ENCODE measurements around the gene TREML4. TPM values are rescaled to one million over a fixed set of nuclear protein-coding genes. Genes with fewer than 3 reads are reported as not detected.

The TREML4 gene
- total RNA-seq, 1 donor from 2014 or later: not detected

DNA sequence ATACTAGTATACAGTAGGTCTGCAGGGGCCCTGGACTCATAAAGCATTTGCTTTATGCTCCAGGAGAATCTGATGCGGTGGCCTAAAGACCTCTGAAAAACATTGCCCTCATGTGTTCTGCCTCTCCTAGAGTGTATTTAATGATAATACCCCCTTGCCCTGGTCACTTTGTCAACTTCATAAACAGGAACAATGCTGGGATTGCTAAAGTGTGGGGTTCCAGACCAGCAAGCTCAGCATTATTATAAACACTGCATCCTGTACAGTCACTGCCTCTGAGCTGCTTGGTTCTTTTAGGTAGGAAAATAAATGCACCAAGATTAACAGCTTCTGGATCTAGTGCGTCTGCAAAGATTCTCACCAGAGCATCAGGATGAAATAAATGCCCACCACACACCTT lies 46.1 kb downstream of the TREML4 start:
- Histone ChIP-seq H3K27ac (ENCODE audit: low read depth, low read length) (no peak overlapping the region), H3K9ac (ENCODE audit: low read length) (no peak overlapping the region), H3K27me3 (ENCODE audit: insufficient read depth, low read length) (no peaks in the 10 kb centered on the region), H3K4me2 (ENCODE audit: low read length) (no peak overlapping the region), H3K9me3 (ENCODE audit: insufficient read depth, low read depth, low read length) (no peaks in the 10 kb centered on the region), H3K4me1 (ENCODE audit: insufficient read depth, low read length) (no peaks in the 10 kb centered on the region), H2AFZ (ENCODE audit: low read depth, low read length) (no peak overlapping the region), H4K20me1 (ENCODE audit: insufficient read depth, low read length) (no peaks in the 10 kb centered on the region), H3K36me3 (ENCODE audit: insufficient read depth, low read length) (no peaks in the 10 kb centered on the region), H3K79me2 (ENCODE audit: insufficient read depth, low read length) (no peaks in the 10 kb centered on the region), H3K4me3 (ENCODE audit: insufficient read depth, low read depth, low read length) (no peak overlapping the region)
- no peaks in the 10 kb centered on the region for H3K9me3 Mint-ChIP-seq (ENCODE audit: unreplicated experiment)
- H3K4me1 Mint-ChIP-seq (ENCODE audit: low read depth, unreplicated experiment): peaks cover 7% of the 10 kb centered on the region
- peaks cover 54% of the 10 kb centered on the region for H3K27me3 Mint-ChIP-seq (ENCODE audit: low read depth, unreplicated experiment)
- TF ChIP-seq EZH2 (IDR thresholded peaks at IDR 0.05; ENCODE audit: insufficient read depth, low read length): no peak
- TF ChIP-seq, protein P1, sequence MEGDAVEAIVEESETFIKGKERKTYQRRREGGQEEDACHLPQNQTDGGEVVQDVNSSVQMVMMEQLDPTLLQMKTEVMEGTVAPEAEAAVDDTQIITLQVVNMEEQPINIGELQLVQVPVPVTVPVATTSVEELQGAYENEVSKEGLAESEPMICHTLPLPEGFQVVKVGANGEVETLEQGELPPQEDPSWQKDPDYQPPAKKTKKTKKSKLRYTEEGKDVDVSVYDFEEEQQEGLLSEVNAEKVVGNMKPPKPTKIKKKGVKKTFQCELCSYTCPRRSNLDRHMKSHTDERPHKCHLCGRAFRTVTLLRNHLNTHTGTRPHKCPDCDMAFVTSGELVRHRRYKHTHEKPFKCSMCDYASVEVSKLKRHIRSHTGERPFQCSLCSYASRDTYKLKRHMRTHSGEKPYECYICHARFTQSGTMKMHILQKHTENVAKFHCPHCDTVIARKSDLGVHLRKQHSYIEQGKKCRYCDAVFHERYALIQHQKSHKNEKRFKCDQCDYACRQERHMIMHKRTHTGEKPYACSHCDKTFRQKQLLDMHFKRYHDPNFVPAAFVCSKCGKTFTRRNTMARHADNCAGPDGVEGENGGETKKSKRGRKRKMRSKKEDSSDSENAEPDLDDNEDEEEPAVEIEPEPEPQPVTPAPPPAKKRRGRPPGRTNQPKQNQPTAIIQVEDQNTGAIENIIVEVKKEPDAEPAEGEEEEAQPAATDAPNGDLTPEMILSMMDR (IDR thresholded peaks at IDR 0.05; ENCODE audit: insufficient read depth, low read depth, low read length): no peak
- DNase-seq (ENCODE audit: low read depth): no peak
- no peak overlapping the region for H3K4me3 Mint-ChIP-seq (ENCODE audit: unreplicated experiment)
- FAIRE-seq: no peak
- no peak overlapping the region for H3K27ac Mint-ChIP-seq (ENCODE audit: unreplicated experiment)
- no peaks in the 10 kb centered on the region for H3K36me3 Mint-ChIP-seq (ENCODE audit: low read depth, unreplicated experiment)

DNA sequence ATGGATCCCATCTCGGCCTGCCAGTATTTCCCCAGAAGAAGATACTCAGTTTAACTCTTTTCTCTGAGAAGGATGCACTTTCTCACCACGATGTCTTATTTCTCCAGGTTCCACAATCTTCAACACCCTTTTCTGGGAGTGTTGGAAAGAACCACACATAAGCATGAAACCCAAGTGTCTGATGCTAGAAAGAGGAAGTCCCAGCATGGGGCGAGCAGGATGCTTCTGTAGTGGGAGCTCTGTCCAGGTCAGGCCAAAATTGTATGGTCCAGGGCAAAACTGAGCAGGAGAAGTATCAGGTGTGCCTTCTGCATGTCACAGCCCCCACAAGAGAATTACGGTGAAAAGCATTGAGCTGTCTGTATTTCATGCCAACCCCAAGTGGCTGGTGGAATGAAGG lies 47.3 kb downstream of the TREML4 start:
- TF ChIP-seq, protein P1 (IDR thresholded peaks at IDR 0.05; ENCODE audit: insufficient read depth, low read depth, low read length): no peak
- TF ChIP-seq EZH2 (IDR thresholded peaks at IDR 0.05; ENCODE audit: insufficient read depth, low read length): no peak
- no peaks in the 10 kb centered on the region for H3K36me3 ChIP-seq (ENCODE audit: insufficient read depth, low read length)
- no peak overlapping the region for H2AFZ ChIP-seq (ENCODE audit: low read depth, low read length)
- no peak overlapping the region for H3K27ac ChIP-seq (ENCODE audit: low read depth, low read length)
- DNase-seq (ENCODE audit: low read depth) (no peak), FAIRE-seq (no peak)
- H3K4me1 ChIP-seq (ENCODE audit: insufficient read depth, low read length): no peaks in the 10 kb centered on the region
- H4K20me1 ChIP-seq (ENCODE audit: insufficient read depth, low read length): no peaks in the 10 kb centered on the region
- no peak overlapping the region for H3K27ac Mint-ChIP-seq (ENCODE audit: unreplicated experiment)
- no peaks in the 10 kb centered on the region for H3K9me3 ChIP-seq (ENCODE audit: insufficient read depth, low read depth, low read length)
- H3K9me3 Mint-ChIP-seq (ENCODE audit: unreplicated experiment): no peaks in the 10 kb centered on the region
- H3K27me3 Mint-ChIP-seq (ENCODE audit: low read depth, unreplicated experiment): peaks cover 54% of the 10 kb centered on the region
- H3K4me1 Mint-ChIP-seq (ENCODE audit: low read depth, unreplicated experiment): peaks cover 8% of the 10 kb centered on the region
- H3K4me2 ChIP-seq (ENCODE audit: low read length): no peak overlapping the region
- no peaks in the 10 kb centered on the region for H3K36me3 Mint-ChIP-seq (ENCODE audit: low read depth, unreplicated experiment)
- H3K4me3 ChIP-seq (ENCODE audit: insufficient read depth, low read depth, low read length): no peak overlapping the region
- no peaks in the 10 kb centered on the region for H3K27me3 ChIP-seq (ENCODE audit: insufficient read depth, low read length)
- no peak overlapping the region for H3K4me3 Mint-ChIP-seq (ENCODE audit: unreplicated experiment)
- H3K79me2 ChIP-seq (ENCODE audit: insufficient read depth, low read length): no peaks in the 10 kb centered on the region
- no peak overlapping the region for H3K9ac ChIP-seq (ENCODE audit: low read length)

DNA sequence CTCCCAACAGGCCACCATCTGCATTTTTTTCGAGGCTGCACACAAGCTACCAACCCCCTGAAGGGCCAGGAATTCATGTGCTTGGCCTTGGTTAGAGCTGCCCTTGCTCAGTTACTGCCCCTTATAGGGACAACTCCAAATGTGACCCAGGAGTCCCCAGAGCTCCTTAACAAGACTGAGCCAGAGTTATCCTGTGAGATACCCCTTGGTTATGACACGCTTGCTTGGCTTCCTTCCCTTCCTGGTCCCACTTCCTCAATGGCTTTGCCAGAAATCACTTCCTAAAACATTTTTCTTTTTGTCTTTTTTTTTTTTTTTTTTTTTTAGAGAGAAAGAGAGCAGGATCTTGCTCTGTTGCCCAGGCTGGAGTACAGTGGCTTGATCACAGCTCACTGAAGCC lies 49.5 kb downstream of the TREML4 start:
- no peak for TF ChIP-seq EZH2 (IDR thresholded peaks at IDR 0.05; ENCODE audit: insufficient read depth, low read length)
- TF ChIP-seq, protein P1 (IDR thresholded peaks at IDR 0.05; ENCODE audit: insufficient read depth, low read depth, low read length): no peak
- H3K4me3 Mint-ChIP-seq (ENCODE audit: unreplicated experiment): no peak overlapping the region
- Histone ChIP-seq H3K4me1 (ENCODE audit: insufficient read depth, low read length) (no peaks in the 10 kb centered on the region), H3K9ac (ENCODE audit: low read length) (no peak overlapping the region), H3K36me3 (ENCODE audit: insufficient read depth, low read length) (no peaks in the 10 kb centered on the region), H3K4me2 (ENCODE audit: low read length) (no peak overlapping the region), H4K20me1 (ENCODE audit: insufficient read depth, low read length) (no peaks in the 10 kb centered on the region), H3K27ac (ENCODE audit: low read depth, low read length) (no peak overlapping the region), H3K9me3 (ENCODE audit: insufficient read depth, low read depth, low read length) (no peaks in the 10 kb centered on the region), H3K79me2 (ENCODE audit: insufficient read depth, low read length) (no peaks in the 10 kb centered on the region), H3K4me3 (ENCODE audit: insufficient read depth, low read depth, low read length) (no peak overlapping the region), H3K27me3 (ENCODE audit: insufficient read depth, low read length) (no peaks in the 10 kb centered on the region), H2AFZ (ENCODE audit: low read depth, low read length) (no peak overlapping the region)
- H3K9me3 Mint-ChIP-seq (ENCODE audit: unreplicated experiment): peaks cover 7% of the 10 kb centered on the region
- no peak overlapping the region for H3K27ac Mint-ChIP-seq (ENCODE audit: unreplicated experiment)
- peaks cover 50% of the 10 kb centered on the region for H3K27me3 Mint-ChIP-seq (ENCODE audit: low read depth, unreplicated experiment)
- DNase-seq (ENCODE audit: low read depth): no peak
- FAIRE-seq: no peak
- no peaks in the 10 kb centered on the region for H3K36me3 Mint-ChIP-seq (ENCODE audit: low read depth, unreplicated experiment)
- H3K4me1 Mint-ChIP-seq (ENCODE audit: low read depth, unreplicated experiment): peaks cover 8% of the 10 kb centered on the region
